Measurements from ENCODE around the gene SLC25A31.

- no peak for TF ChIP-seq TAF1 (IDR thresholded peaks at IDR 0.05; ENCODE audit: borderline replicate concordance, low read depth, low read length)
- TF ChIP-seq POLR2A (IDR thresholded peaks at IDR 0.05; ENCODE audit: low read depth, low read length), result no peak
- no peak for TF ChIP-seq POLR2AphosphoS5 (IDR thresholded peaks at IDR 0.05; ENCODE audit: low read depth, low read length)
Observed at GRCh38 chr4:127793528-127793927, 63.3 kb downstream of the SLC25A31 start.

All from GM12892 (cell line).